ENCODE data around the gene KIDINS220.

The KIDINS220 gene

GRCh38 chr2:8710951-8711350 lies 126.5 kb downstream of the KIDINS220 start:
- DNase-seq (no peak), ATAC-seq (replicated peaks) (no peak)
- Mint-ChIP-seq H3K4me1 (ENCODE audit: low read depth in 2 of 2) (no peaks in the 10 kb centered on the region), H3K36me3 (ENCODE audit: insufficient read depth) (no peaks in the 10 kb centered on the region), H3K27me3 (peaks cover 35 to 49% of the 10 kb centered on the region in 2 donors), H3K27ac (no peak overlapping the region), H3K4me3 (no peak overlapping the region), H3K9me3 (peaks cover 0 to 3% of the 10 kb centered on the region in 2 donors)

- no peak overlapping the region for H3K27ac Mint-ChIP-seq
- H3K27me3 Mint-ChIP-seq, result peaks cover 27 to 39% of the 10 kb centered on the region in 2 donors
- no peak overlapping the region for H3K4me3 Mint-ChIP-seq
- H3K4me1 Mint-ChIP-seq (ENCODE audit: low read depth in 2 of 2), result no peaks in the 10 kb centered on the region
- ATAC-seq (replicated peaks) (no peak), DNase-seq (no peak)
- H3K9me3 Mint-ChIP-seq, result no peaks in the 10 kb centered on the region
- no peaks in the 10 kb centered on the region for H3K36me3 Mint-ChIP-seq (ENCODE audit: insufficient read depth)
These were observed 127.8 kb downstream of the KIDINS220 start for GRCh38 chr2:8709611-8710010.

- DNase-seq, result no peak
- H3K9me3 Mint-ChIP-seq, result no peaks in the 10 kb centered on the region
- no peak overlapping the region for H3K4me3 Mint-ChIP-seq
- H3K36me3 Mint-ChIP-seq (ENCODE audit: insufficient read depth), result no peaks in the 10 kb centered on the region
- no peaks in the 10 kb centered on the region for H3K4me1 Mint-ChIP-seq (ENCODE audit: low read depth in 2 of 2)
- no peak for ATAC-seq (replicated peaks)
- H3K27me3 Mint-ChIP-seq, result peaks cover 12 to 18% of the 10 kb centered on the region in 2 donors
- H3K27ac Mint-ChIP-seq, result no peak overlapping the region
These were observed 132.5 kb downstream of the KIDINS220 start for GRCh38 chr2:8704906-8705305.

- DNase-seq (no peak), ATAC-seq (replicated peaks) (no peak)
- no peaks in the 10 kb centered on the region for H3K4me1 Mint-ChIP-seq (ENCODE audit: low read depth in 2 of 2)
- no peak overlapping the region for H3K27ac Mint-ChIP-seq
- no peaks in the 10 kb centered on the region for H3K9me3 Mint-ChIP-seq
- peaks cover 6 to 10% of the 10 kb centered on the region in 2 donors for H3K27me3 Mint-ChIP-seq
- H3K4me3 Mint-ChIP-seq, result no peak overlapping the region
- H3K36me3 Mint-ChIP-seq (ENCODE audit: insufficient read depth), result no peaks in the 10 kb centered on the region
These were observed 135.6 kb downstream of the KIDINS220 start for GRCh38 chr2:8701681-8702379.

GRCh38 chr2:8699839-8700238 lies 137.6 kb downstream of the KIDINS220 start:
- Mint-ChIP-seq H3K9me3 (no peaks in the 10 kb centered on the region), H3K27me3 (peaks cover 6 to 10% of the 10 kb centered on the region in 2 donors), H3K4me3 (no peak overlapping the region), H3K4me1 (ENCODE audit: low read depth in 2 of 2) (no peaks in the 10 kb centered on the region), H3K27ac (no peak overlapping the region), H3K36me3 (ENCODE audit: insufficient read depth) (no peaks in the 10 kb centered on the region)
- DNase-seq (no peak), ATAC-seq (replicated peaks) (no peak)

- H3K4me3 Mint-ChIP-seq, result no peak overlapping the region
- peaks cover 2 to 14% of the 10 kb centered on the region in 2 donors for H3K27me3 Mint-ChIP-seq
- peaks cover 0 to 5% of the 10 kb centered on the region in 2 donors for H3K4me1 Mint-ChIP-seq (ENCODE audit: low read depth in 2 of 2)
- no peak overlapping the region for H3K27ac Mint-ChIP-seq
- DNase-seq (no peak), ATAC-seq (replicated peaks) (no peak)
- H3K9me3 Mint-ChIP-seq, result no peaks in the 10 kb centered on the region
- no peaks in the 10 kb centered on the region for H3K36me3 Mint-ChIP-seq (ENCODE audit: insufficient read depth)
These were observed 140.2 kb downstream of the KIDINS220 start for GRCh38 chr2:8697190-8697589.

GRCh38 chr2:8694737-8695136 lies 142.7 kb downstream of the KIDINS220 start:
- Mint-ChIP-seq H3K9me3 (no peaks in the 10 kb centered on the region), H3K4me1 (ENCODE audit: low read depth in 2 of 2) (peaks cover 0 to 5% of the 10 kb centered on the region in 2 donors), H3K27ac (no peak overlapping the region), H3K36me3 (ENCODE audit: insufficient read depth) (no peaks in the 10 kb centered on the region), H3K4me3 (no peak overlapping the region), H3K27me3 (peaks cover 13 to 26% of the 10 kb centered on the region in 2 donors)
- ATAC-seq (replicated peaks) (no peak), DNase-seq (no peak)

GRCh38 chr2:8693157-8693821 lies 144.1 kb downstream of the KIDINS220 start:
- H3K4me3 Mint-ChIP-seq, result peak overlapping the region; percentile 27 to 53
- peak overlapping the region in 1 of 2 donors; percentile 55 for H3K27ac Mint-ChIP-seq
- no peaks in the 10 kb centered on the region for H3K36me3 Mint-ChIP-seq (ENCODE audit: insufficient read depth)
- ATAC-seq (replicated peaks), result peak; percentile 74
- peaks cover 0 to 5% of the 10 kb centered on the region in 2 donors for H3K4me1 Mint-ChIP-seq (ENCODE audit: low read depth in 2 of 2)
- peaks cover 13 to 26% of the 10 kb centered on the region in 2 donors for H3K27me3 Mint-ChIP-seq
- H3K9me3 Mint-ChIP-seq, result no peaks in the 10 kb centered on the region
- DNase-seq, result peak; percentile 27 to 40 (median 32)

GRCh38 chr2:8692783-8693156 lies 144.6 kb downstream of the KIDINS220 start:
- DNase-seq, result no peak
- H3K9me3 Mint-ChIP-seq, result no peaks in the 10 kb centered on the region
- H3K36me3 Mint-ChIP-seq (ENCODE audit: insufficient read depth), result no peaks in the 10 kb centered on the region
- no peak for ATAC-seq (replicated peaks)
- H3K4me1 Mint-ChIP-seq (ENCODE audit: low read depth in 2 of 2), result peaks cover 0 to 5% of the 10 kb centered on the region in 2 donors
- H3K4me3 Mint-ChIP-seq, result peak overlapping the region; percentile 27 to 53
- no peak overlapping the region for H3K27ac Mint-ChIP-seq
- peaks cover 13 to 26% of the 10 kb centered on the region in 2 donors for H3K27me3 Mint-ChIP-seq

GRCh38 chr2:8691859-8692437 lies 145.5 kb downstream of the KIDINS220 start:
- H3K27me3 Mint-ChIP-seq, result peaks cover 13 to 26% of the 10 kb centered on the region in 2 donors
- no peaks in the 10 kb centered on the region for H3K9me3 Mint-ChIP-seq
- no peak overlapping the region for H3K27ac Mint-ChIP-seq
- H3K4me3 Mint-ChIP-seq, result no peak overlapping the region
- no peaks in the 10 kb centered on the region for H3K36me3 Mint-ChIP-seq (ENCODE audit: insufficient read depth)
- DNase-seq, result no peak
- peaks cover 0 to 5% of the 10 kb centered on the region in 2 donors for H3K4me1 Mint-ChIP-seq (ENCODE audit: low read depth in 2 of 2)
- ATAC-seq (replicated peaks), result no peak

- Mint-ChIP-seq H3K4me1 (ENCODE audit: low read depth in 2 of 2) (peaks cover 10 to 15% of the 10 kb centered on the region in 2 donors), H3K36me3 (ENCODE audit: insufficient read depth) (peaks cover 42% of the 10 kb centered on the region), H3K4me3 (peak overlapping the region; percentile 53 to 66), H3K9me3 (no peaks in the 10 kb centered on the region), H3K27me3 (no peaks in the 10 kb centered on the region), H3K27ac (peak overlapping the region; percentile 38 to 77)
- DNase-seq, result peak; percentile 78 to 88 (median 87)
- peak; percentile 23 for ATAC-seq (replicated peaks)
These were observed 151.6 kb downstream of the KIDINS220 start for GRCh38 chr2:8685697-8686358.

- ATAC-seq (replicated peaks) (no peak), DNase-seq (peak; percentile 31 to 43 (median 32))
- peak overlapping the region; percentile 95 to 100 for H3K4me3 Mint-ChIP-seq
- H3K9me3 Mint-ChIP-seq, result no peaks in the 10 kb centered on the region
- no peaks in the 10 kb centered on the region for H3K27me3 Mint-ChIP-seq
- H3K4me1 Mint-ChIP-seq (ENCODE audit: low read depth in 2 of 2), result peaks cover 14 to 20% of the 10 kb centered on the region in 2 donors
- H3K27ac Mint-ChIP-seq, result peak overlapping the region; percentile 86 to 99
- H3K36me3 Mint-ChIP-seq (ENCODE audit: insufficient read depth), result peaks cover 48% of the 10 kb centered on the region
These were observed 152.3 kb downstream of the KIDINS220 start for GRCh38 chr2:8684878-8685696.

GRCh38 chr2:8684540-8684877 lies 152.9 kb downstream of the KIDINS220 start:
- Mint-ChIP-seq H3K27me3 (no peaks in the 10 kb centered on the region), H3K4me3 (peak overlapping the region; percentile 95 to 100), H3K4me1 (ENCODE audit: low read depth in 2 of 2) (peaks cover 19 to 26% of the 10 kb centered on the region in 2 donors), H3K36me3 (ENCODE audit: insufficient read depth) (peaks cover 51% of the 10 kb centered on the region), H3K27ac (peak overlapping the region; percentile 86 to 99), H3K9me3 (no peaks in the 10 kb centered on the region)
- ATAC-seq (replicated peaks) (peak; percentile 10), DNase-seq (peak; percentile 42 to 48 (median 43))
